PC-9 (cell line): ENCODE data around the gene PGAP6. TPM values are rescaled to one million over a fixed set of nuclear protein-coding genes. Genes with fewer than 3 reads are reported as not detected.
"Not testable (repeated sequence)": the region's sequence is repeated elsewhere in the genome, so short reads cannot be mapped to it uniquely, and the experiment has no call there.

Experiments used
- BruUV-seq: library from RNA; stranded (reverse); fragments of 400-500 nt; replicated peaks from 2 replicates; lab custom pipeline; 2021; lab: Mats Ljungman, UMichigan
- CTCF ChIA-PET: fragments of 300-600 bp; sonication (Branson Sonifier 250); formaldehyde crosslinking; loops from one replicate; lab custom pipeline; 2022; ENCODE audit warnings: antibody characterized with exemption; lab: Charles Lee
- POLR2A ChIA-PET: fragments of 300-600 bp; sonication (Branson Sonifier 250); formaldehyde crosslinking; loops from one replicate; lab custom pipeline; 2022; ENCODE audit warnings: antibody characterized with exemption; ENCODE audit not compliant: unreplicated experiment; lab: Charles Lee
- DNase-seq, 2 experiments: peaks; one replicate each; pipeline versions ENCODE4 v3.0.0 to v3.0.0-alpha.2; 2015 to 2022; ENCODE audit warnings: mixed read lengths in 1 of 2
- H2AFZ ChIP-seq: fragments of 200-600 bp; sonication (generic); 2 replicates; pipeline ENCODE4 v1.8.1; 2017; ENCODE audit warnings: antibody characterized with exemption
- H3F3A ChIP-seq: fragments of 200-600 bp; sonication (generic); 2 replicates; pipeline ENCODE4 v1.8.1; 2017; ENCODE audit warnings: antibody characterized with exemption, mild to moderate bottlenecking, low read depth; ENCODE audit not compliant: insufficient read depth
- H3K27ac ChIP-seq: fragments of 200-600 bp; sonication (generic); 2 replicates; pipeline ENCODE4 v1.6.1; 2016; ENCODE audit warnings: mixed run types
- H3K27me3 ChIP-seq: fragments of 200-600 bp; sonication (generic); 2 replicates; pipeline ENCODE4 v1.6.1; 2016; ENCODE audit warnings: low read depth, mixed run types; ENCODE audit not compliant: insufficient read depth
- H3K36me3 ChIP-seq: fragments of 200-600 bp; sonication (generic); 2 replicates; pipeline ENCODE4 v1.6.1; 2016; ENCODE audit warnings: low read depth, mixed run types
- H3K4me1 ChIP-seq: fragments of 200-600 bp; sonication (generic); replicated peaks from 2 replicates; pipeline ENCODE4 v1.6.1; 2016; ENCODE audit warnings: mixed run types; ENCODE audit not compliant: insufficient read depth
- H3K4me2 ChIP-seq: fragments of 200-600 bp; sonication (generic); 2 replicates; pipeline ENCODE4 v1.6.1; 2017; ENCODE audit warnings: mixed run types
- H3K4me3 ChIP-seq: fragments of 200-600 bp; sonication (generic); 2 replicates; pipeline ENCODE4 v1.6.1; 2016; ENCODE audit warnings: mixed run types
- H3K79me2 ChIP-seq: fragments of 200-600 bp; sonication (generic); 2 replicates; pipeline ENCODE4 v1.6.1; 2017; ENCODE audit warnings: low read depth, mixed run types
- H3K9me2 ChIP-seq: fragments of 200-600 bp; sonication (generic); 2 replicates; pipeline ENCODE4 v1.8.1; 2017; ENCODE audit warnings: mild to moderate bottlenecking; ENCODE audit not compliant: insufficient read depth
- H3K9me3 ChIP-seq: fragments of 200-600 bp; sonication (generic); 2 replicates; pipeline ENCODE4 v1.8.1; 2016; ENCODE audit warnings: low read depth; ENCODE audit not compliant: insufficient read depth
- H4K20me1 ChIP-seq: fragments of 200-600 bp; sonication (generic); 2 replicates; pipeline ENCODE4 v1.8.1; 2017; ENCODE audit not compliant: insufficient read depth
- CTCF ChIP-seq: fragments of 200-600 bp; sonication (generic); conservative IDR thresholded peaks from 2 replicates; pipeline ENCODE4 v1.6.1; 2017; ENCODE audit warnings: mixed run types, antibody characterized with exemption, mild to moderate bottlenecking, moderate library complexity
- EZH2 ChIP-seq: fragments of 200-600 bp; sonication (generic); IDR thresholded peaks from 2 replicates; pipeline ENCODE4 v1.8.0; 2017; ENCODE audit warnings: antibody characterized with exemption, low read depth
- intact Hi-C: fragments of 100-400 bp; cut with micrococcal nuclease; formaldehyde crosslinking; loops from one replicate; pipeline ENCODE4 v1.10.0; 2022; ENCODE audit not compliant: unreplicated experiment
- total RNA-seq: library from RNA; stranded (reverse); gene quantifications from 2 replicates; pipeline ENCODE4 v1.2.3, GENCODE V29; 2021

Gene PGAP6
- total RNA-seq, 1 experiment from 2014 or later = 45.6 TPM

- no peak overlapping the region for H3K27ac ChIP-seq
- CTCF ChIA-PET = interaction anchor here (0.7 kb wide), 1 partner anchor 48 kb away, joined by 3 read pairs; no protein-coding TSS in a partner anchor
- no peak for DNase-seq
- H3K9me2 ChIP-seq = no peaks in the 10 kb centered on the region
- H4K20me1 ChIP-seq = peaks cover 51% of the 10 kb centered on the region
- 0 out of 2 replicates have a peak, but pooled peaks cover 5% of the 10 kb centered on the region for H3K36me3 ChIP-seq
- H3K4me2 ChIP-seq = no peak overlapping the region
- H3K4me1 ChIP-seq = no peaks in the 10 kb centered on the region
- H2AFZ ChIP-seq = no peak overlapping the region
- H3K4me3 ChIP-seq = no peak overlapping the region
- TF ChIP-seq EZH2 = no peak
- TF ChIP-seq CTCF = no peak
- POLR2A ChIA-PET = no interaction called here
- H3F3A ChIP-seq = peaks cover 5% of the 10 kb centered on the region; the same call in 1 of the 2 replicates
- H3K79me2 ChIP-seq = peaks cover 83% of the 10 kb centered on the region
- no TSS peak for BruUV-seq
- intact Hi-C loops = no loop called here
- H3K9me3 ChIP-seq = no peaks in the 10 kb centered on the region
- no peaks in the 10 kb centered on the region for H3K27me3 ChIP-seq
Observed at GRCh38 chr16:345772-346171, 36.0 kb downstream of the PGAP6 start.

GRCh38 chr16:342455-343213, 39.1 kb downstream of the PGAP6 start:
- H3K4me2 ChIP-seq = no peak overlapping the region
- H3K79me2 ChIP-seq = peaks cover 83% of the 10 kb centered on the region
- no peaks in the 10 kb centered on the region for H3F3A ChIP-seq
- no peaks in the 10 kb centered on the region for H3K27me3 ChIP-seq
- H3K9me3 ChIP-seq = no peaks in the 10 kb centered on the region
- TF ChIP-seq CTCF (no peak), EZH2 (no peak)
- H3K27ac ChIP-seq = no peak overlapping the region
- H3K4me1 ChIP-seq = peaks cover 11% of the 10 kb centered on the region
- ChIA-PET CTCF (no interaction called here), POLR2A (no interaction called here)
- intact Hi-C loops = no loop called here
- DNase-seq = no peak
- BruUV-seq = no TSS peak
- peaks cover 64% of the 10 kb centered on the region for H4K20me1 ChIP-seq
- no peak overlapping the region for H2AFZ ChIP-seq
- H3K9me2 ChIP-seq = no peaks in the 10 kb centered on the region
- H3K36me3 ChIP-seq = 0 out of 2 replicates have a peak, but pooled peaks cover 5% of the 10 kb centered on the region
- H3K4me3 ChIP-seq = no peak overlapping the region

GRCh38 chr16:341974-342336, 39.8 kb downstream of the PGAP6 start:
- H3F3A ChIP-seq, H3K9me3 ChIP-seq, POLR2A ChIA-PET, H3K27me3 ChIP-seq, H2AFZ ChIP-seq, H3K9me2 ChIP-seq, H3K36me3 ChIP-seq, H3K4me3 ChIP-seq, H3K27ac ChIP-seq, DNase-seq, CTCF ChIA-PET, H3K4me2 ChIP-seq, BruUV-seq, intact Hi-C loops: not testable (repeated sequence)
- peaks cover 11% of the 10 kb centered on the region for H3K4me1 ChIP-seq
- H3K79me2 ChIP-seq = peaks cover 81% of the 10 kb centered on the region
- H4K20me1 ChIP-seq = peaks cover 59% of the 10 kb centered on the region

GRCh38 chr16:341095-341973, 40.4 kb downstream of the PGAP6 start:
- H3K27me3 ChIP-seq, intact Hi-C loops, H3K27ac ChIP-seq, H3K9me2 ChIP-seq, DNase-seq, H3K36me3 ChIP-seq, BruUV-seq, H3K4me2 ChIP-seq, H2AFZ ChIP-seq, H3F3A ChIP-seq, CTCF ChIA-PET, H3K9me3 ChIP-seq, H3K4me3 ChIP-seq, POLR2A ChIA-PET: not testable (repeated sequence)
- Histone ChIP-seq H3K79me2 (peaks cover 80% of the 10 kb centered on the region), H3K4me1 (peaks cover 11% of the 10 kb centered on the region), H4K20me1 (peaks cover 63% of the 10 kb centered on the region)
